ENCODE measurements around the gene CGRRF1.

CGRRF1 gene

DNA sequence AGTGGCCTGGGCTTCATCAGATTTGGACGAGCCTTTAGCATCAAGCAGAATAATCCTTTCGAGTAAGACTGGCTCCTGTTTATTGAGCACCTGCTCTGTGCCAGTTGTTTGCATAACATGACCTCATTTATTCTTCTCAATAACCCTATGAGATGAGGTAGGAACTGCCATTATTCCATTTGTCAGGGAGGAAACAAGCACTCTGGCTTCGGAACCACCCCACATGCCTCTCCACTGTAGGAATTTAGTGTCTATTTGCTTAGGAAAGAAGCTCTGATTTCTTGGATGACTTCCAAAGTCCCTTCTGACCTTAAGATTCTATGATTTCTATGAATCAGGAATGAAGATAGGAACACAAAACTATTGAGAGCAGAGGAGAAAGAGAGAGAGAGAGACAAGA is 68.3 kb downstream of the CGRRF1 start:
- DNase-seq (ENCODE audit: low spot score) = no peak

DNA sequence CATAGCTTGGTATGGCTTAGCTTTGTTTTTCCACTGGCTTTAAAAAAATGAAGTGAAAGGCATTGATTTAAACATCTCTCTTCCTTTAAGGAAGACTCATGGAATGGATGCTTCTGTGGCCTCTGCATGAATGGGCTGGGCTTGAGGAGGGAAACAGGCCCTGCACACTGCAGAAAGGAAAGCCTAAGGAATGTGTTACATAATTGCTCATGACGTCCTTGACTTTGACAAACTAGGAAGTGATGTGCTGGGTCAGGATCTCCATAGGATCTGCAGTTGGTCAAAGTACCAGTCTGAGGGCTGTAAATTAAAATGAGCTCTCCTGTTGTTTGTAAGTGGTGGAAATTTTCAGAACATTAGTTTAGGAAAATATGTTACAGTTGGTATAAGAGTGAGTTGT is 69.9 kb downstream of the CGRRF1 start:
- no peak for DNase-seq (ENCODE audit: low spot score)

DNA sequence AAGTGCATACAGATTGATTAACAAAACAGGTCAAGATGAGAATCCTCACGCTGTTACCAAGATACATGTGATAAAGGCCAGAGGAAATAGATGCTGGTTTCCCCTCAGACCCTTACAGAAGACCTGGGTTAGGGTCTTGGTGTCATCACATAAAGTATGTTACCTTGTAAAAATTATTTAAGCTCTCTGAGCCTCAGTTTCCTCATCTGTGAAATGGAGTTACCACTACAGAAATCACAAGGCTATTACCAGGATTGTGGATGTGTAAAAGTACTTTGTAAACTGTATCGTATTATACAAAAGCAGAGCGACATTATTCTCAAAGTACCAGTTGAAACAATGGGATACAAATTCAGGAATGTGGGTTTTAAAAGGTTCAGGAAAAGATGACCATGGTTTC is 71.2 kb downstream of the CGRRF1 start:
- no peak for DNase-seq (ENCODE audit: low spot score)

DNA sequence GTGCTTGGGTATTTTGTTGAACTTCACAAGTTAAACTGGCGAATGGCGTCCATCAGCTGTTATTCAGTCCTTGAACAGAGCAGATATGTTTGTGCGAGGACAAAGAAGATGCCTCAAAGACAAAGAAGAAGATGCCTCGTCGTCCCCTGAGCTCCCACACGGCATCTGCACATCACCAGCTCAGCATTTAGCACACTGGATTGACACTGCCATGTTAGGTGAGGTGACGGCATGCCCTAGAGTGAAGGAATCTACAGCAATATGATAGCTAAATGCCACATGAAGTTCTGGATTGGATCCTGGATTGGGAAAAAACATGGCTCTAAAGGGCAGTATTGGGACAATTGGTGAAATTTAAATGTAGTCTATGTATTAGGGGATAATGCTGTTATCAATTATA is 72.6 kb downstream of the CGRRF1 start:
- no peak for DNase-seq (ENCODE audit: low spot score)

DNA sequence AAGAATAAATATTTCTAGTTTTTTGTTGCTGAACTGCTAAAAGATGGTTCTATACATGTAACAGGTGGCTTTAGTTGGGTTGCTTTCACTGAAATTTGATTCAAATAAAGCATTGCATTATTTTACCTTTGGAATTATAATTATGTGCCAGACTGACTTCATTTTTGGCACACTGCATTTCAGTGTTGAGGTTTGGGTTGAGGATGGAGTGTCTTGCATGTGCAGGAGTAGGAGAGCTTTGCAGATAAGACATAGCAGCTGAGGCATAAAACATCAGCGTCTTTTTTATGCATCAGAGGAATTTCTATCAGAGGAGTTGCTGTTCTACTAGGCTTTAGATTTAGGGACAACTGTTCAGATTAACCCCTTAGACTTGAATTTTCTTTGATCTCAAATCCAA is 74.4 kb downstream of the CGRRF1 start:
- DNase-seq (ENCODE audit: low spot score) = no peak

DNA sequence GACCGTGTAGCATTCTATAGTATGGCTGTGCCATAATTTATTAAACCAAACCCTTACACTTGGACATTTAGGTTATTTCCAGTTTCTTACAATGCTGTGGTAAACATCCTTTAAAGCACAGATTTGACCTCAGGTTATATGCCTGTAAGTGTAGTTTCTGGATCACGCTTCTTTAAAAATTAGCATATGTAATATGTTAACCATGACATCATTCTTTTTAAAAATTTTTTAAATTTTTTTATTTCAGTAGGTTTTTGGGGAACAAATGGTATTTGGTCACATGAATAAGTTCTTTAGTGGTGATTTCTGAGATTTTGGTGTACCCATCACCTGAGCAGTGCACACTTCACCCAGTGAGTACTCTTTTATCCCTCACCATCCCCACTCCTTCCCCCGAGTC is 75.5 kb downstream of the CGRRF1 start:
- DNase-seq (ENCODE audit: low spot score) = no peak
